ENCODE measurements around the gene HOXC6.
"Not testable (repeated sequence)": the region's sequence is repeated elsewhere in the genome, so short reads cannot be mapped to it uniquely, and the experiment has no call there.

The HOXC6 gene

DNA sequence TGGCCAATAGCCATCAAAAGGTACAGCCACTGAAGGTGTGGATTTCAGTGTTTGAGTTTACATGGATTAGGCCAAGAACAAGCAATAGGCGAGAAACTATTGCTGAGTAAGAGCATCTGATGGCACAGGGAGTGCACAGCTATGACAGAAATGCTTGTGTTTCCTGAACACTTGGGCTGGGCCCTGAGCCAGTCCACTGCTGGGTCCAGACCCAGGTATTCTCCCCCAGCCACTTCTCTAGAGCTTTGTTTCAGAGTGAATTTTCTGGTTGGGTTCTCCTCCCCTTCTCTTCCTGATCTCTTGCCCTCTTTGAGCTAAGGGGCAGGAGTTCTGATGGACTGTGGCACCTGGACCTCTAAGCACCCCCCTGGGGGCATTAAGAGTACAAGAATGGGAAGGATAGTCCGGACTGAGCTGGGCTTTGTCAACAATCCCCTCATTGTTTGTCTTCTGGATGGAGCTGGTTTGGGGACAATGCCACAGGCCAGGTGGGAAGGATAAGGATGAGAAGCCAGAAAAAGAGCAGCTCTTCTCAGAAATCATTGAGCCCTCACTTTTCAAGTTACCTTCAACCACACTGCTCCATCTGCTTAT, 13.0 kb downstream of the HOXC6 start:
- CTCF ChIA-PET = interaction anchor here (0.8 to 23.4 kb wide), 13 partner anchors 9 to 175 kb away, joined by 3 to 908 read pairs (median 4); partner anchors contain the start of genes HOXC10, HOXC4, HOXC5 and HOXC8
- H3K4me3 ChIP-seq (ENCODE audit: low read depth, low read length) = no peak overlapping the region
- TF ChIP-seq, protein P1, sequence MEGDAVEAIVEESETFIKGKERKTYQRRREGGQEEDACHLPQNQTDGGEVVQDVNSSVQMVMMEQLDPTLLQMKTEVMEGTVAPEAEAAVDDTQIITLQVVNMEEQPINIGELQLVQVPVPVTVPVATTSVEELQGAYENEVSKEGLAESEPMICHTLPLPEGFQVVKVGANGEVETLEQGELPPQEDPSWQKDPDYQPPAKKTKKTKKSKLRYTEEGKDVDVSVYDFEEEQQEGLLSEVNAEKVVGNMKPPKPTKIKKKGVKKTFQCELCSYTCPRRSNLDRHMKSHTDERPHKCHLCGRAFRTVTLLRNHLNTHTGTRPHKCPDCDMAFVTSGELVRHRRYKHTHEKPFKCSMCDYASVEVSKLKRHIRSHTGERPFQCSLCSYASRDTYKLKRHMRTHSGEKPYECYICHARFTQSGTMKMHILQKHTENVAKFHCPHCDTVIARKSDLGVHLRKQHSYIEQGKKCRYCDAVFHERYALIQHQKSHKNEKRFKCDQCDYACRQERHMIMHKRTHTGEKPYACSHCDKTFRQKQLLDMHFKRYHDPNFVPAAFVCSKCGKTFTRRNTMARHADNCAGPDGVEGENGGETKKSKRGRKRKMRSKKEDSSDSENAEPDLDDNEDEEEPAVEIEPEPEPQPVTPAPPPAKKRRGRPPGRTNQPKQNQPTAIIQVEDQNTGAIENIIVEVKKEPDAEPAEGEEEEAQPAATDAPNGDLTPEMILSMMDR (IDR thresholded peaks at IDR 0.05; ENCODE audit: insufficient read depth, low read length, missing control alignments) = no peak
- POLR2A ChIA-PET = interaction anchor here (0.6 to 0.7 kb wide), 2 partner anchors 15 to 24 kb away, joined by 3 read pairs; no protein-coding TSS in a partner anchor
- no peak for DNase-seq (ENCODE audit: low read depth, low spot score)

DNA sequence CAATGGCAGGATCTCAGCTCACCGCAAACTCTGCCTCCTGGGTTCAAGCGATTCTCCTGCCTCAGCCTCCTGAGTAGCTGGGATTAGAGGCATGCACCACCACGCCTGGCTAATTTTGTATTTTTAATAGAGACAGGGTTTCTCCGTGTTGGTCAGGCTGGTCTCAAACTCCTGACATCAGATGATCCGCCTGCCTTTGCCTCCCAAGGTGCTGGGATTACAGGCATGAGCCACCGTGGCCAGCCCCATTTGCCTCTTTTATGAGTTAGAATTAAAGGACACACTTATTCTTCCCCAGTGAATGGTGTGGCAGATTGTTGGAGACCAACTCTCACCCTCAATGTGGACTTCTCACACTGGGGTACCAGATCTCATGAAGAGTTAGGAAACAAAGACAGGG, 13.8 kb downstream of the HOXC6 start:
- H3K4me3 ChIP-seq (ENCODE audit: low read depth, low read length); DNase-seq (ENCODE audit: low read depth, low spot score): not testable (repeated sequence)
- POLR2A ChIA-PET = interaction anchor here (0.6 kb wide), 1 partner anchor 16 kb away, joined by 3 read pairs; no protein-coding TSS in a partner anchor
- CTCF ChIA-PET = interaction anchor here (1.9 to 23.4 kb wide), 3 partner anchors 10 to 156 kb away, joined by 5 to 908 read pairs (median 16); partner anchors contain the start of genes HOXC10, HOXC5 and SMUG1

DNA sequence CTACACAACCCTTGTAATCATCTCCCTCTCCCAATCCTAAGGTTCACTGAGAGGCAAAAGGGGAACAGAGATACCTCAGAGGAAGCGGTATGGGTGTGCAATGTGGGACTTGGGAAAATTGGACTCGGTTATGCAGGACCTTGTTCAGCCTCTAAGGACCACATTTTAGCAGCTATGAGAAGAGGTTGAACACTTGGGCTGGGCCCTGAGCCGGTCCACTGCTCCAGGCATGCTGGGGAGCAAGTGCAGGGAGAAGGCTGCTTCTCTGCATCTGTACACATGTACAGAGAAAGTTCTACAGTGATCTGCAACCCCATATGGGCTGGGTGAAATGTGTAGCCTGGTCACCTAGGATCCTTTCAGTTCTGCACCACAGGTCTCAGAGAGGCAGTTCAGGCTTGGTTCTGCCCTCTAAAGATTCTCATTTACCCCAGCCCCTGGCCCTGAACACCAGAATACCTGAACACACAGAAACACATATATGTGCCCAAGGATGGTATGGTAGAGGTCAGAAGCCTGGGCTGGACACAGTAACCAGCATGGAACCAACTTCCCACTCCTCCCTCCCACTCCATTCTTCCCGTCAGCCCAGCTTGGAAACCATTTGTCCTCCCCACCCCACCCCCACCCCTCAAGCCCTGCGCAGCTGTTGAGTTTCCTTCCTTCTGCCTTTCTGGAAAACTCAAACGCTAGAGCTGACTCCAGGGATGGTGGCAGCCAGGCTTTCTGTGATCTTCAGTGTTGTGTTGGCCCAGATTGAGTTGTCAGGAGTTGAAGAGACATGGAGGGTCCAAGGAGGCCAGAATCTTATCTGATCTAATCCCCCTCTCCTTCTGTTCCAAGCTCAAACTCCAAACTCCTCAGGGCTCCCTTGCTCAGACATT, 15.0 kb downstream of the HOXC6 start:
- DNase-seq (ENCODE audit: low read depth, low spot score) = no peak
- no peak overlapping the region for H3K4me3 ChIP-seq (ENCODE audit: low read depth, low read length)
- ChIA-PET POLR2A (no interaction called here), CTCF (interaction anchor here (1.4 to 2.9 kb wide), 4 partner anchors 8 to 171 kb away, joined by 4 to 17 read pairs (median 10); partner anchors contain the start of gene HOXC5)
- TF ChIP-seq, protein P1 (IDR thresholded peaks at IDR 0.05; ENCODE audit: insufficient read depth, low read length, missing control alignments) = no peak

DNA sequence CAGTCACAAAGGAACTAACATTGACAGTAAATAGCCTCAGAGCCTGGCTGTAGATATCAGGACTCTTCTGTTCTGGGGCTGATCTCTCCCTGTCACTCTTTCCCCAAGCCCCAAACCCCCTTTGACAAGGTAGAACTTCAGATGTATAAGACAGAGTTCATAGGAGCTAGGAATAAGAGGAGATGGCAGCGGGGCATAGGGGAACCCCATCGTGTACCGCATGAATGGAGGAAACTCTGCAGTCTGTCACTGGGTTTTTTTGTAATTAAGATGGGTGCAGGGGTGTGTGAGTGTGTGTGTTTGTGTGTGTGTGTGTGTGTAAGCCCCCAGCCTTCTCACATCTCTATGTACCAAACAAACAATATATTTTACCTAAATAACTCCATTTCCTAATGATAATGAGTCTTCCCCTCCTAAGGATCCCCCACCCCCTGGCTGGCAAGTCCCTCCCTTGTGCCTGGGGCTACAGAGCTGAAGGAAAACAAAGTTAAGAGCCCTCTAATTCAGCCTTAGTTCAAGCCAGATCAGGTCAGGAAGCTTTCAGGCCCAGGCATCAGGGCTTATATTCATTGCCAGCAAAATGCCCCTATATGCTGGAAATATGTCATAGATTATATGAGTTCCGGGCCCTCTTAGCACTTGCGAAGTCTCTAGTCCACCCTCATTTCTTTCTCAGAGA, 16.3 kb downstream of the HOXC6 start:
- H3K4me3 ChIP-seq (ENCODE audit: low read depth, low read length) = no peak overlapping the region
- ChIA-PET CTCF (interaction anchor here (0.9 to 2.9 kb wide), 7 partner anchors 9 to 163 kb away, joined by 3 to 17 read pairs (median 5); partner anchors contain the start of genes HOXC5 and SMUG1), POLR2A (no interaction called here)
- TF ChIP-seq, protein P1 (IDR thresholded peaks at IDR 0.05; ENCODE audit: insufficient read depth, low read length, missing control alignments) = no peak
- no peak for DNase-seq (ENCODE audit: low read depth, low spot score)

DNA sequence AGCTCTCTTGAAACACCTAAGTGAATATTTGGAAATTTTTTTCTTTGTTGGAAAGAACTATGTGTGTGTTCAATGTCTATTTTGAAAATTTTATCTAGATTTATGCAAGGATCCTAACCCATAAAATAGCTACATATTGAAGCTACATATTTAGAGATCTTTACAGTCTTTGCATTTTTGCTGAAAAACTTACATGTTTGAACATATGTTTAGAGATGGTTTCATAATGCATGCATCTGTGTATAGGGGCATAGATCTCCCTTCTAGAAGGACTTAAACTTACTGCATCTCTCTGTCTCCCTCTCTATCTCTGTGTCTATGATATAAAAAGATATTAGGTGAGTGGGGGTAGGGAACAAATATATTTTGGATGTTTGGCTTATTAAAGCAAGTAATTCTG, 17.2 kb downstream of the HOXC6 start:
- no peak overlapping the region for H3K4me3 ChIP-seq (ENCODE audit: low read depth, low read length)
- POLR2A ChIA-PET = no interaction called here
- CTCF ChIA-PET = interaction anchor here (0.9 to 2.9 kb wide), 7 partner anchors 10 to 163 kb away, joined by 3 to 17 read pairs (median 5); partner anchors contain the start of genes HOXC5 and SMUG1

More for the DNA sequence above, 17.2 kb downstream of the HOXC6 start:
- TF ChIP-seq, protein P1 (IDR thresholded peaks at IDR 0.05; ENCODE audit: insufficient read depth, low read length, missing control alignments) = no peak
- no peak for DNase-seq (ENCODE audit: low read depth, low spot score)
